Upper lobe of right lung (tissue), 1 donor: ENCODE measurements around the gene AGPAT3. TPM values are rescaled to one million over a fixed set of nuclear protein-coding genes. Genes with fewer than 3 reads are reported as not detected.

ENCODE experiments used
- ATAC-seq: fragments of 200-7000 bp; cut with Tn5 transposase; one replicate; pipeline ENCODE4 v1.9.1; 2020; ENCODE audit warnings: mild to moderate bottlenecking, moderate library complexity
- DNase-seq: peaks from one replicate; pipeline ENCODE4 v3.0.0-alpha.2; 2020
- H3K27ac ChIP-seq: fragments of 200-600 bp; one replicate; pipeline ENCODE4 v1.8.0; 2022
- H3K27me3 ChIP-seq: fragments of 200-600 bp; one replicate; pipeline ENCODE4 v1.8.0; 2022; ENCODE audit warnings: mild to moderate bottlenecking
- H3K36me3 ChIP-seq: fragments of 200-600 bp; one replicate; pipeline ENCODE4 v1.8.0; 2022
- H3K4me1 ChIP-seq: fragments of 200-600 bp; one replicate; pipeline ENCODE4 v1.8.0; 2022
- H3K4me3 ChIP-seq: fragments of 200-600 bp; one replicate; pipeline ENCODE4 v1.8.0; 2022; ENCODE audit warnings: mild to moderate bottlenecking
- H3K9me3 ChIP-seq: fragments of 200-600 bp; one replicate; pipeline ENCODE4 v1.8.0; 2022
- CTCF ChIP-seq: fragments of 200-600 bp; IDR thresholded peaks from one replicate; pipeline ENCODE4 v1.8.0; 2022; ENCODE audit warnings: antibody characterized with exemption
- intact Hi-C: fragments of 100-400 bp; cut with DNase I; formaldehyde crosslinking; loops from one replicate; pipeline ENCODE4 v1.11.0; 2022
- total RNA-seq: library from RNA; stranded (reverse); fragmentation: NEBNext Ultra II Directional; extraction: Animal tissue kit (Norgen Biotek cat#: 25700); gene quantifications from one replicate; pipeline ENCODE4 v1.2.1, GENCODE V29; 2021
- donor health status: DM: no; HTN: yes; CAD: no; lungs with severe emphysema.

The AGPAT3 gene
- total RNA-seq, 1 donor from 2014 or later: 86.0 TPM

GRCh38 chr21:43879348-43880110 is 14.5 kb downstream of the AGPAT3 start:
- Histone ChIP-seq H3K9me3 (no peaks in the 10 kb centered on the region), H3K4me1 (peaks cover 9% of the 10 kb centered on the region), H3K36me3 (peaks cover 5% of the 10 kb centered on the region), H3K4me3 (no peak overlapping the region), H3K27ac (peak overlapping the region; percentile 30), H3K27me3 (no peaks in the 10 kb centered on the region)
- intact Hi-C loops: no loop called here
- no peak for TF ChIP-seq CTCF
- ATAC-seq (no peak), DNase-seq (peak; percentile 48)

GRCh38 chr21:43880111-43880985 is 15.3 kb downstream of the AGPAT3 start:
- no peak for TF ChIP-seq CTCF
- ATAC-seq: peak; percentile 79
- intact Hi-C loops: no loop called here
- DNase-seq: peak; percentile 80
- peaks cover 16% of the 10 kb centered on the region for H3K4me1 ChIP-seq
- H3K4me3 ChIP-seq: no peak overlapping the region
- no peaks in the 10 kb centered on the region for H3K27me3 ChIP-seq
- H3K9me3 ChIP-seq: no peaks in the 10 kb centered on the region
- peak overlapping the region; percentile 30 for H3K27ac ChIP-seq
- peaks cover 5% of the 10 kb centered on the region for H3K36me3 ChIP-seq

- TF ChIP-seq CTCF: no peak
- H3K4me1 ChIP-seq: peaks cover 20% of the 10 kb centered on the region
- no peak overlapping the region for H3K4me3 ChIP-seq
- ATAC-seq: no peak
- intact Hi-C loops: no loop called here
- H3K27ac ChIP-seq: no peak overlapping the region
- H3K9me3 ChIP-seq: no peaks in the 10 kb centered on the region
- H3K36me3 ChIP-seq: peaks cover 5% of the 10 kb centered on the region
- no peaks in the 10 kb centered on the region for H3K27me3 ChIP-seq
- DNase-seq: peak; percentile 31
Observed at GRCh38 chr21:43881283-43881682, 16.3 kb downstream of the AGPAT3 start.

- intact Hi-C loops: no loop called here
- Histone ChIP-seq H3K9me3 (no peaks in the 10 kb centered on the region), H3K27me3 (no peaks in the 10 kb centered on the region), H3K36me3 (peaks cover 5% of the 10 kb centered on the region), H3K4me1 (peaks cover 20% of the 10 kb centered on the region), H3K27ac (no peak overlapping the region), H3K4me3 (no peak overlapping the region)
- ATAC-seq: no peak
- no peak for TF ChIP-seq CTCF
- DNase-seq: peak; percentile 6
Observed at GRCh38 chr21:43881935-43882334, 16.9 kb downstream of the AGPAT3 start.

- Histone ChIP-seq H3K4me3 (no peak overlapping the region), H3K9me3 (no peaks in the 10 kb centered on the region), H3K36me3 (peaks cover 4% of the 10 kb centered on the region), H3K27ac (no peak overlapping the region), H3K4me1 (peaks cover 20% of the 10 kb centered on the region), H3K27me3 (no peaks in the 10 kb centered on the region)
- ATAC-seq (no peak), DNase-seq (peak; percentile 54)
- intact Hi-C loops: no loop called here
- no peak for TF ChIP-seq CTCF
Observed at GRCh38 chr21:43882952-43883545, 18.0 kb downstream of the AGPAT3 start.
